ENCODE data around the gene FANK1.
"Not testable (repeated sequence)": the region's sequence is repeated elsewhere in the genome, so short reads cannot be mapped to it uniquely, and the experiment has no call there.

Gene FANK1

GRCh38 chr10:125889441-125889840 is 6.9 kb upstream of the FANK1 start:
- not testable (repeated sequence) for DNase-seq (ENCODE audit: low spot score)

GRCh38 chr10:125892402-125892801 is 4.0 kb upstream of the FANK1 start:
- DNase-seq (ENCODE audit: low spot score): not testable (repeated sequence)

GRCh38 chr10:125894176-125894575 is 2.2 kb upstream of the FANK1 start:
- DNase-seq (ENCODE audit: low spot score): not testable (repeated sequence)

GRCh38 chr10:125895130-125896087 is 955 bp upstream of the FANK1 start:
- not testable (repeated sequence) for DNase-seq (ENCODE audit: low spot score)

GRCh38 chr10:125897317-125897716 is 953 bp downstream of the FANK1 start:
- DNase-seq (ENCODE audit: low spot score): not testable (repeated sequence)

GRCh38 chr10:125900963-125901362 is 4.6 kb downstream of the FANK1 start:
- DNase-seq (ENCODE audit: low spot score): not testable (repeated sequence)

- DNase-seq (ENCODE audit: low spot score): not testable (repeated sequence)
These were observed 6.8 kb downstream of the FANK1 start for GRCh38 chr10:125903135-125903640.

- not testable (repeated sequence) for DNase-seq (ENCODE audit: low spot score)
These were observed 9.0 kb downstream of the FANK1 start for GRCh38 chr10:125905069-125905994.

- not testable (repeated sequence) for DNase-seq (ENCODE audit: low spot score)
These were observed 11.2 kb downstream of the FANK1 start for GRCh38 chr10:125907598-125907997.

- DNase-seq (ENCODE audit: low spot score): not testable (repeated sequence)
These were observed 12.4 kb downstream of the FANK1 start for GRCh38 chr10:125908813-125909212.

- DNase-seq (ENCODE audit: low spot score): not testable (repeated sequence)
These were observed 13.1 kb downstream of the FANK1 start for GRCh38 chr10:125909491-125909890.

GRCh38 chr10:125911145-125911544 is 14.8 kb downstream of the FANK1 start:
- no peak for DNase-seq (ENCODE audit: low spot score)

GRCh38 chr10:125911990-125912389 is 15.6 kb downstream of the FANK1 start:
- no peak for DNase-seq (ENCODE audit: low spot score)

GRCh38 chr10:125913277-125913676 is 16.9 kb downstream of the FANK1 start:
- not testable (repeated sequence) for DNase-seq (ENCODE audit: low spot score)

- DNase-seq (ENCODE audit: low spot score): no peak
These were observed 20.6 kb downstream of the FANK1 start for GRCh38 chr10:125916977-125917376.

GRCh38 chr10:125917704-125918361 is 21.5 kb downstream of the FANK1 start:
- DNase-seq (ENCODE audit: low spot score): not testable (repeated sequence)

GRCh38 chr10:125921643-125922306 is 25.4 kb downstream of the FANK1 start:
- not testable (repeated sequence) for DNase-seq (ENCODE audit: low spot score)

GRCh38 chr10:125925262-125925834 is 29.0 kb downstream of the FANK1 start:
- DNase-seq (ENCODE audit: low spot score): no peak

- no peak for DNase-seq (ENCODE audit: low spot score)
These were observed 29.9 kb downstream of the FANK1 start for GRCh38 chr10:125926247-125926646.

- DNase-seq (ENCODE audit: low spot score): not testable (repeated sequence)
These were observed 30.9 kb downstream of the FANK1 start for GRCh38 chr10:125927265-125927664.

Measured in CD4-positive, alpha-beta T cell treated with Interleukin-15 for 4 hours (primary cell).